Muscle layer of colon (tissue), 2 donors: ENCODE measurements around the gene MAP4K3.

Experiments
- H3K27ac ChIP-seq: one replicate; pipeline ENCODE4 v1.7.0; 2013; ENCODE audit warnings: low read depth, mild to moderate bottlenecking, low read length, moderate library complexity
- H3K27me3 ChIP-seq, 2 donors: one replicate each; pipeline ENCODE4 v1.7.0; 2013; ENCODE audit warnings: low read length in 2 of 2, mild to moderate bottlenecking in 2 of 2; ENCODE audit not compliant: insufficient read depth in 2 of 2, control insufficient read depth in 1 of 2
- H3K36me3 ChIP-seq: one replicate; pipeline ENCODE4 v1.7.0; 2013; ENCODE audit warnings: mild to moderate bottlenecking, low read length; ENCODE audit not compliant: insufficient read depth
- H3K4me1 ChIP-seq: one replicate; pipeline ENCODE4 v1.7.0; 2013; ENCODE audit warnings: mild to moderate bottlenecking, low read length; ENCODE audit not compliant: insufficient read depth
- H3K4me3 ChIP-seq, 2 donors: one replicate each; pipeline ENCODE4 v1.7.0; 2013; ENCODE audit warnings: low read length in 2 of 2, low read depth in 1 of 2, mild to moderate bottlenecking in 1 of 2, moderate library complexity in 1 of 2
- H3K9ac ChIP-seq: one replicate; pipeline ENCODE4 v1.7.0; 2013; ENCODE audit warnings: low read length
- H3K9me3 ChIP-seq: one replicate; pipeline ENCODE4 v1.7.0; 2013; ENCODE audit warnings: mild to moderate bottlenecking, low read length
- donor health status: abdominal sarcoma.
- donor health status: Adenocarcinoma of cecum.

Gene MAP4K3

GRCh38 chr2:39421354-39421753, 15.7 kb downstream of the MAP4K3 start:
- Histone ChIP-seq H3K36me3 (no peaks in the 10 kb centered on the region), H3K4me1 (peaks cover 25% of the 10 kb centered on the region), H3K4me3 (no peak overlapping the region), H3K27ac (no peak overlapping the region), H3K27me3 (no peaks in the 10 kb centered on the region), H3K9me3 (no peaks in the 10 kb centered on the region), H3K9ac (no peak overlapping the region)

- H3K36me3 ChIP-seq, result no peaks in the 10 kb centered on the region
- no peak overlapping the region for H3K9ac ChIP-seq
- H3K27me3 ChIP-seq, result no peaks in the 10 kb centered on the region
- no peak overlapping the region for H3K27ac ChIP-seq
- no peaks in the 10 kb centered on the region for H3K9me3 ChIP-seq
- H3K4me1 ChIP-seq, result peaks cover 32% of the 10 kb centered on the region
- H3K4me3 ChIP-seq, result no peak overlapping the region
Observed at GRCh38 chr2:39419282-39420223, 17.5 kb downstream of the MAP4K3 start.

GRCh38 chr2:39418491-39418890, 18.6 kb downstream of the MAP4K3 start:
- Histone ChIP-seq H3K9me3 (no peaks in the 10 kb centered on the region), H3K4me3 (no peak overlapping the region), H3K27ac (no peak overlapping the region), H3K36me3 (no peaks in the 10 kb centered on the region), H3K4me1 (peaks cover 41% of the 10 kb centered on the region), H3K9ac (no peak overlapping the region), H3K27me3 (no peaks in the 10 kb centered on the region)

- Histone ChIP-seq H3K27me3 (no peaks in the 10 kb centered on the region), H3K36me3 (no peaks in the 10 kb centered on the region), H3K27ac (no peak overlapping the region), H3K4me1 (peaks cover 51% of the 10 kb centered on the region), H3K9ac (no peak overlapping the region), H3K4me3 (no peak overlapping the region), H3K9me3 (no peaks in the 10 kb centered on the region)
Observed at GRCh38 chr2:39416140-39416539, 20.9 kb downstream of the MAP4K3 start.

- Histone ChIP-seq H3K9ac (no peak overlapping the region), H3K27ac (no peak overlapping the region), H3K27me3 (no peaks in the 10 kb centered on the region), H3K4me1 (peaks cover 67% of the 10 kb centered on the region), H3K9me3 (no peaks in the 10 kb centered on the region), H3K4me3 (no peak overlapping the region), H3K36me3 (no peaks in the 10 kb centered on the region)
Observed at GRCh38 chr2:39413063-39413737, 23.9 kb downstream of the MAP4K3 start.

- peaks cover 77% of the 10 kb centered on the region for H3K4me1 ChIP-seq
- H3K9ac ChIP-seq, result no peak overlapping the region
- no peaks in the 10 kb centered on the region for H3K27me3 ChIP-seq
- no peaks in the 10 kb centered on the region for H3K9me3 ChIP-seq
- no peak overlapping the region for H3K4me3 ChIP-seq
- no peaks in the 10 kb centered on the region for H3K36me3 ChIP-seq
- H3K27ac ChIP-seq, result no peak overlapping the region
Observed at GRCh38 chr2:39411181-39411944, 25.7 kb downstream of the MAP4K3 start.

GRCh38 chr2:39409697-39410389, 27.2 kb downstream of the MAP4K3 start:
- no peak overlapping the region for H3K4me3 ChIP-seq
- no peaks in the 10 kb centered on the region for H3K36me3 ChIP-seq
- no peak overlapping the region for H3K9ac ChIP-seq
- peaks cover 70% of the 10 kb centered on the region for H3K4me1 ChIP-seq
- no peaks in the 10 kb centered on the region for H3K27me3 ChIP-seq
- H3K27ac ChIP-seq, result no peak overlapping the region
- no peaks in the 10 kb centered on the region for H3K9me3 ChIP-seq

GRCh38 chr2:39408351-39409136, 28.5 kb downstream of the MAP4K3 start:
- Histone ChIP-seq H3K27ac (no peak overlapping the region), H3K9ac (no peak overlapping the region)

GRCh38 chr2:39407516-39408296, 29.4 kb downstream of the MAP4K3 start:
- Histone ChIP-seq H3K4me1 (peaks cover 68% of the 10 kb centered on the region), H3K27ac (no peak overlapping the region)

More at GRCh38 chr2:39408351-39409136, 28.5 kb downstream of the MAP4K3 start:
- H3K9me3 ChIP-seq, result no peaks in the 10 kb centered on the region
- H3K4me3 ChIP-seq, result no peak overlapping the region
- peaks cover 67% of the 10 kb centered on the region for H3K4me1 ChIP-seq
- H3K27me3 ChIP-seq, result no peaks in the 10 kb centered on the region
- H3K36me3 ChIP-seq, result no peaks in the 10 kb centered on the region

GRCh38 chr2:39405364-39405763, 31.7 kb downstream of the MAP4K3 start:
- H3K36me3 ChIP-seq, result no peaks in the 10 kb centered on the region
- no peak overlapping the region for H3K9ac ChIP-seq
- no peaks in the 10 kb centered on the region for H3K27me3 ChIP-seq
- no peaks in the 10 kb centered on the region for H3K9me3 ChIP-seq
- peaks cover 54% of the 10 kb centered on the region for H3K4me1 ChIP-seq
- no peak overlapping the region for H3K27ac ChIP-seq
- no peak overlapping the region for H3K4me3 ChIP-seq

More at GRCh38 chr2:39407516-39408296, 29.4 kb downstream of the MAP4K3 start:
- H3K27me3 ChIP-seq, result no peaks in the 10 kb centered on the region
- no peak overlapping the region for H3K9ac ChIP-seq
- H3K9me3 ChIP-seq, result no peaks in the 10 kb centered on the region
- no peak overlapping the region for H3K4me3 ChIP-seq
- no peaks in the 10 kb centered on the region for H3K36me3 ChIP-seq
